ENCODE data around the gene ADCY6. TPM values are rescaled to one million over a fixed set of nuclear protein-coding genes. Genes with fewer than 3 reads are reported as not detected.

Gene ADCY6
- total RNA-seq, 4 donors from 2014 or later = 23.6 to 45.5 (median 30.3) TPM

- Histone ChIP-seq H3K9me3 (no peaks in the 10 kb centered on the region), H3K27me3 (no peaks in the 10 kb centered on the region), H3K4me3 (replicated peaks in 1 of 3) (peak overlapping the region; percentile 66 to 87 (median 72)), H3K4me1 (peaks cover 24 to 31% of the 10 kb centered on the region in 2 donors), H3K36me3 (no peaks in the 10 kb centered on the region), H3K27ac (peak overlapping the region; percentile 78 to 90 (median 82))
- WGBS, 2 donors = 1% methylated on average over 40 to 54 of the region's 54 CpGs
- DNase-seq = peak; percentile 78 to 82
- TF ChIP-seq CTCF (IDR thresholded peaks at IDR 0.05) (no peak), POLR2A (IDR thresholded peaks at IDR 0.05) (peak in 1 of 2 donors; percentile 79)
- intact Hi-C loops (cut with DNase I) = no loop called here
Measured at GRCh38 chr12:48815126-48816110, 26.5 kb upstream of the ADCY6 start.

GRCh38 chr12:48814262-48815125, 25.6 kb upstream of the ADCY6 start:
- peak overlapping the region; percentile 66 to 87 (median 72) for H3K4me3 ChIP-seq (replicated peaks in 1 of 3)
- H3K4me1 ChIP-seq = peaks cover 24 to 31% of the 10 kb centered on the region in 2 donors
- WGBS, 2 donors = 2% methylated on average over 8 to 21 of the region's 70 CpGs
- intact Hi-C loops (cut with DNase I) = no loop called here
- H3K27me3 ChIP-seq = no peaks in the 10 kb centered on the region
- H3K9me3 ChIP-seq = no peaks in the 10 kb centered on the region
- peak overlapping the region; percentile 78 to 90 (median 82) for H3K27ac ChIP-seq
- H3K36me3 ChIP-seq = no peaks in the 10 kb centered on the region
- peak; percentile 79 to 82 for DNase-seq
- TF ChIP-seq CTCF (IDR thresholded peaks at IDR 0.05) (peak in 5 of 6 experiments; percentile 77 to 100 (median 98)), POLR2A (IDR thresholded peaks at IDR 0.05) (peak in 1 of 2 donors; percentile 22)

GRCh38 chr12:48813465-48814261, 24.8 kb upstream of the ADCY6 start:
- 17 to 19% methylated on average over 18 of the region's 18 CpGs for WGBS, 2 donors
- H3K4me1 ChIP-seq = peaks cover 20 to 31% of the 10 kb centered on the region in 2 donors
- H3K9me3 ChIP-seq = no peaks in the 10 kb centered on the region
- H3K36me3 ChIP-seq = no peaks in the 10 kb centered on the region
- DNase-seq = peak; percentile 18
- H3K4me3 ChIP-seq (replicated peaks in 1 of 3) = peak overlapping the region in 1 of 3 donors; percentile 66
- intact Hi-C loops (cut with DNase I) = no loop called here
- no peak for TF ChIP-seq POLR2A (IDR thresholded peaks at IDR 0.05)
- no peak for TF ChIP-seq CTCF (IDR thresholded peaks at IDR 0.05)
- peak overlapping the region; percentile 12 to 90 (median 78) for H3K27ac ChIP-seq
- no peaks in the 10 kb centered on the region for H3K27me3 ChIP-seq

- H3K9me3 ChIP-seq = no peaks in the 10 kb centered on the region
- H3K4me1 ChIP-seq = peaks cover 13 to 25% of the 10 kb centered on the region in 2 donors
- no peak overlapping the region for H3K4me3 ChIP-seq (replicated peaks in 1 of 3)
- intact Hi-C loops (cut with DNase I) = no loop called here
- no peaks in the 10 kb centered on the region for H3K36me3 ChIP-seq
- DNase-seq = no peak
- no peaks in the 10 kb centered on the region for H3K27me3 ChIP-seq
- WGBS, 2 donors = 58 to 76% methylated on average over 2 of the region's 2 CpGs
- TF ChIP-seq POLR2A (IDR thresholded peaks at IDR 0.05) (no peak), CTCF (IDR thresholded peaks at IDR 0.05) (no peak)
- H3K27ac ChIP-seq = no peak overlapping the region
Measured at GRCh38 chr12:48812389-48812788, 23.5 kb upstream of the ADCY6 start.
